Breast epithelium (tissue), 3 donors: ENCODE measurements around the gene LDLRAP1.

Source experiments
- POLR2A ChIP-seq: fragments of 450-650 bp; IDR thresholded peaks from one replicate; pipeline ENCODE4 v1.6.1; 2016; ENCODE audit warnings: antibody characterized with exemption, mild to moderate bottlenecking, moderate library complexity
- POLR2AphosphoS5 ChIP-seq, 3 donors: sonication (generic); formaldehyde crosslinking; IDR thresholded peaks; one replicate each; pipeline ENCODE4 v1.6.1; 2017; ENCODE audit warnings: antibody characterized with exemption in 3 of 3
- TF ChIP-seq, protein P1 (sequence below), 3 donors: fragments of 450-650 bp; IDR thresholded peaks; one replicate each; pipeline ENCODE4 v1.5.1; 2016 to 2017; ENCODE audit warnings: antibody characterized with exemption in 3 of 3, mild to moderate bottlenecking in 3 of 3, moderate library complexity in 3 of 3

- TF ChIP-seq POLR2A (no peak), POLR2AphosphoS5 (IDR thresholded peaks at IDR 0.05) (no peak)
- TF ChIP-seq, protein P1, sequence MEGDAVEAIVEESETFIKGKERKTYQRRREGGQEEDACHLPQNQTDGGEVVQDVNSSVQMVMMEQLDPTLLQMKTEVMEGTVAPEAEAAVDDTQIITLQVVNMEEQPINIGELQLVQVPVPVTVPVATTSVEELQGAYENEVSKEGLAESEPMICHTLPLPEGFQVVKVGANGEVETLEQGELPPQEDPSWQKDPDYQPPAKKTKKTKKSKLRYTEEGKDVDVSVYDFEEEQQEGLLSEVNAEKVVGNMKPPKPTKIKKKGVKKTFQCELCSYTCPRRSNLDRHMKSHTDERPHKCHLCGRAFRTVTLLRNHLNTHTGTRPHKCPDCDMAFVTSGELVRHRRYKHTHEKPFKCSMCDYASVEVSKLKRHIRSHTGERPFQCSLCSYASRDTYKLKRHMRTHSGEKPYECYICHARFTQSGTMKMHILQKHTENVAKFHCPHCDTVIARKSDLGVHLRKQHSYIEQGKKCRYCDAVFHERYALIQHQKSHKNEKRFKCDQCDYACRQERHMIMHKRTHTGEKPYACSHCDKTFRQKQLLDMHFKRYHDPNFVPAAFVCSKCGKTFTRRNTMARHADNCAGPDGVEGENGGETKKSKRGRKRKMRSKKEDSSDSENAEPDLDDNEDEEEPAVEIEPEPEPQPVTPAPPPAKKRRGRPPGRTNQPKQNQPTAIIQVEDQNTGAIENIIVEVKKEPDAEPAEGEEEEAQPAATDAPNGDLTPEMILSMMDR (IDR thresholded peaks at IDR 0.05), result peak; percentile 74 to 80 (median 75)
These were observed 22.9 kb upstream of the LDLRAP1 start for GRCh38 chr1:25520446-25521061.
